OCI-LY3 (cell line): ENCODE measurements around the gene GPR148.

Experiments
- H2AFZ ChIP-seq: fragments of 200-600, 300-600 bp; shearing (Covaris generic); 2 replicates; pipeline ENCODE4 v1.6.0; 2014; ENCODE audit warnings: antibody characterized with exemption, low read depth, low read length
- H3K27ac ChIP-seq: fragments of 200-600, 300-600 bp; sonication (generic); 2 replicates; pipeline ENCODE4 v1.5.1; 2014; ENCODE audit warnings: mild to moderate bottlenecking, low read length, moderate library complexity, mixed read lengths
- H3K27me3 ChIP-seq: fragments of 200-600, 300-600 bp; sonication (generic); 2 replicates; pipeline ENCODE4 v1.6.1; 2014; ENCODE audit warnings: low read depth, low read length, mixed read lengths
- H3K36me3 ChIP-seq: fragments of 200-600, 300-600 bp; sonication (generic); replicated peaks from 2 replicates; pipeline ENCODE3; 2014; ENCODE audit warnings: low read depth, low read length, mixed read lengths
- H3K4me1 ChIP-seq: fragments of 300-600, 200-600 bp; sonication (generic); 2 replicates; pipeline ENCODE4 v1.6.1; 2014; ENCODE audit warnings: low read length, mixed read lengths
- H3K4me2 ChIP-seq: fragments of 200-600, 300-600 bp; sonication (generic); 2 replicates; pipeline ENCODE4 v1.6.1; 2014; ENCODE audit warnings: low read length, mixed read lengths
- H3K4me3 ChIP-seq: fragments of 300-600, 200-600 bp; sonication (generic); 2 replicates; pipeline ENCODE4 v1.5.1; 2014; ENCODE audit warnings: antibody characterized with exemption, mild to moderate bottlenecking, low read length, moderate library complexity
- H3K79me2 ChIP-seq: fragments of 300-600, 200-600 bp; shearing (Covaris generic); 2 replicates; pipeline ENCODE4 v1.6.1; 2014; ENCODE audit warnings: mild to moderate bottlenecking, low read length, mixed read lengths
- H3K9ac ChIP-seq: fragments of 300-600, 200-600 bp; shearing (Covaris generic); 2 replicates; pipeline ENCODE4 v1.6.0; 2014; ENCODE audit warnings: mild to moderate bottlenecking, low read length, moderate library complexity
- H3K9me3 ChIP-seq: fragments of 200-600, 300-600 bp; shearing (Covaris generic); 2 replicates; pipeline ENCODE4 v1.6.1; 2014; ENCODE audit warnings: low read length, mixed read lengths; ENCODE audit not compliant: insufficient read depth
- H4K20me1 ChIP-seq: fragments of 200-600, 300-600 bp; sonication (generic); 2 replicates; pipeline ENCODE4 v1.6.1; 2016; ENCODE audit warnings: low read length, mixed read lengths; ENCODE audit not compliant: insufficient read depth
- EZH2phosphoT487 ChIP-seq: fragments of 200-600 bp; shearing (Covaris generic); IDR thresholded peaks from 2 replicates; pipeline ENCODE4 v1.6.1; 2018; ENCODE audit warnings: antibody characterized with exemption, mixed run types, low read depth
- TF ChIP-seq, protein P1 (sequence below): fragments of 200-600, 300-600 bp; sonication (generic); IDR thresholded peaks from 2 replicates; pipeline ENCODE4 v1.5.1; 2014; ENCODE audit warnings: antibody characterized with exemption, low read length, low read depth

Gene GPR148

DNA sequence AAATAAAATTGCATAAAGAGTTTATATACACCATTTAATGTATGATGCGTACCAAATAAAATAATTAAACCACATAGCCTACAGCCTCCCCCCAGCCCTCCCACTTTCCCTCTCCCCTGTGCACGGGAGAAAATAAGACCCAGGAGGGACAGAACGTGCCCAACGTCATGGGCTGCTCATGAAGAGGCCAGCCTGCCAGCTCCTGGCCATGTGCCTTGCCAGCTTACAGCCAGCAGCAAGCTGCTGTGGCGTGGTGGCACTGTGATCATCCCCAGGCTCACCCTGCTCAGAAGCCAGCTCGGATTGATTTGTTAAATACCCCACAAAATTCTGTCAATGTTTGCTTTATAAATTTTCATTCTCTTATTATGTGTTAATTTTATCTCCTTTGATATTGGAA lies 7.6 kb downstream of the GPR148 start:
- H3K79me2 ChIP-seq, result no peaks in the 10 kb centered on the region
- H3K36me3 ChIP-seq, result no peaks in the 10 kb centered on the region
- H3K27ac ChIP-seq, result no peak overlapping the region
- H3K4me1 ChIP-seq, result no peaks in the 10 kb centered on the region
- no peak overlapping the region for H3K4me2 ChIP-seq
- H3K9me3 ChIP-seq, result no peaks in the 10 kb centered on the region
- no peak overlapping the region for H3K9ac ChIP-seq
- no peaks in the 10 kb centered on the region for H4K20me1 ChIP-seq
- no peak overlapping the region for H2AFZ ChIP-seq
- H3K4me3 ChIP-seq, result no peak overlapping the region
- H3K27me3 ChIP-seq, result no peaks in the 10 kb centered on the region
- TF ChIP-seq, protein P1, sequence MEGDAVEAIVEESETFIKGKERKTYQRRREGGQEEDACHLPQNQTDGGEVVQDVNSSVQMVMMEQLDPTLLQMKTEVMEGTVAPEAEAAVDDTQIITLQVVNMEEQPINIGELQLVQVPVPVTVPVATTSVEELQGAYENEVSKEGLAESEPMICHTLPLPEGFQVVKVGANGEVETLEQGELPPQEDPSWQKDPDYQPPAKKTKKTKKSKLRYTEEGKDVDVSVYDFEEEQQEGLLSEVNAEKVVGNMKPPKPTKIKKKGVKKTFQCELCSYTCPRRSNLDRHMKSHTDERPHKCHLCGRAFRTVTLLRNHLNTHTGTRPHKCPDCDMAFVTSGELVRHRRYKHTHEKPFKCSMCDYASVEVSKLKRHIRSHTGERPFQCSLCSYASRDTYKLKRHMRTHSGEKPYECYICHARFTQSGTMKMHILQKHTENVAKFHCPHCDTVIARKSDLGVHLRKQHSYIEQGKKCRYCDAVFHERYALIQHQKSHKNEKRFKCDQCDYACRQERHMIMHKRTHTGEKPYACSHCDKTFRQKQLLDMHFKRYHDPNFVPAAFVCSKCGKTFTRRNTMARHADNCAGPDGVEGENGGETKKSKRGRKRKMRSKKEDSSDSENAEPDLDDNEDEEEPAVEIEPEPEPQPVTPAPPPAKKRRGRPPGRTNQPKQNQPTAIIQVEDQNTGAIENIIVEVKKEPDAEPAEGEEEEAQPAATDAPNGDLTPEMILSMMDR, result no peak
- TF ChIP-seq EZH2phosphoT487, result no peak

DNA sequence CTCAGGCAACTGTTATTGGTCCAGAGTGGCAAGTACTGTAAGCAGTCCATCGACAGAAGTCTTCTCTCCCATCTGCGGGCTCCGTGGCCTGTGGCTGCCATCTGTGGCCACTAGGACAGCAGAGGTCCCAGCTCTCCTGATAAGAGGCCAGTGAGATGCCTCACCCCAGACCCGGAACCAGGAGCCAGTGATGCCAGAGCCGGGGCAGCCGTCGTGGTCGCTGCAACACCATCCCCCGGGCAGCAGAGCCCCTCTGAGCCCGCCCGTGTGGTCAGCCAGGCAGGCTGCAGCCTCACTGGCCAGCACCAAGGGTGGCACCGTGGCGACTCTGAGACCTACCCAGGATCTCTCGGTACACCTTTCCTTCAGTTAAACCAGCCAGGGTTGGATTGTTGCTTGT lies 8.7 kb downstream of the GPR148 start:
- TF ChIP-seq EZH2phosphoT487, result no peak
- TF ChIP-seq, protein P1, result no peak
- Histone ChIP-seq H3K27ac (no peak overlapping the region), H3K4me2 (no peak overlapping the region), H3K36me3 (no peaks in the 10 kb centered on the region), H3K9ac (no peak overlapping the region), H4K20me1 (no peaks in the 10 kb centered on the region), H3K4me1 (no peaks in the 10 kb centered on the region), H3K27me3 (no peaks in the 10 kb centered on the region), H3K9me3 (no peaks in the 10 kb centered on the region), H3K79me2 (no peaks in the 10 kb centered on the region), H3K4me3 (no peak overlapping the region), H2AFZ (no peak overlapping the region)

DNA sequence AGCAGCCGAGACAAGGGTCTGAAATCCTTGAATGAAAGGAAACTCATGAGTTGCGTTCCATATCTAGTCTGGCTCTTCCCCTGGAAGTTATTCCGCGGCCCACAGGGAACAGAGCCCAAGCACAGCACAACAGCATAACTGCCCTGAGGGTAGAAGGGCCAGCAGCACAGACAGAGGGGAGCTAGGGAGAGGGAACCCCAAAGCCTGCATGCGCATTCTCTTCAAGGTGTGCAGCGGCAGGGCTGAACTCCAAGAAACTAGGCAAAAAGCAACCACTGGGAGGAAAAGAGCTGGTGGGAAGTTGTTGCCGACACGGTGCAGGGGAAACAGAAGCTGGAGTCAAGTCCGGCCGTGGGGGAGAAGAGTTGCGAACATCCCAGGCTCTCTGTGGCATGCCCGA lies 11.8 kb downstream of the GPR148 start:
- no peak overlapping the region for H3K27ac ChIP-seq
- H3K4me1 ChIP-seq, result no peaks in the 10 kb centered on the region
- no peaks in the 10 kb centered on the region for H3K27me3 ChIP-seq
- no peak overlapping the region for H3K4me2 ChIP-seq
- H3K9ac ChIP-seq, result no peak overlapping the region
- no peak overlapping the region for H2AFZ ChIP-seq
- H3K79me2 ChIP-seq, result no peaks in the 10 kb centered on the region
- no peak for TF ChIP-seq EZH2phosphoT487
- TF ChIP-seq, protein P1, result no peak
- H3K36me3 ChIP-seq, result no peaks in the 10 kb centered on the region
- H4K20me1 ChIP-seq, result no peaks in the 10 kb centered on the region
- H3K4me3 ChIP-seq, result no peak overlapping the region
- no peaks in the 10 kb centered on the region for H3K9me3 ChIP-seq

DNA sequence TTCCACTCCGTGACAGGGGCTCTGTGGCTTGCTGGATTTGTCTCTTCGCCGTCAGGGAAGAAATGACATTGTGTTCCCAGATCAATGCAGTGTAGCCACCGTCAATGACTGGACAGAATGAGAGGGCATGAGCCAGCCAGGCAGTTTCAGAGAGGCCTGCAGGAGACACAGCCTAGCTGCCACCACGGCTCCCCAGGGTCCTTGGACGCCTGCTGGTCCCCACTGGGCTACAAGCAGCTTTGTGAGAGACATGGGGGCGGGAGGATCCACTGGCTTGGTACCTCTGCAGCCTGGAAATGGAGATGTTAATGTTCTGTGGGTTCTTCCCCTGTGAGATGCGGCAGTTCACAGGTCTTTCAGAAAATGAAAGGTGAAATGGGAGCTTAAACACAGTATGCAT lies 14.4 kb downstream of the GPR148 start:
- Histone ChIP-seq H3K27me3 (no peaks in the 10 kb centered on the region), H3K4me3 (no peak overlapping the region), H3K9me3 (no peaks in the 10 kb centered on the region), H3K27ac (no peak overlapping the region), H3K9ac (no peak overlapping the region), H3K4me2 (no peak overlapping the region), H2AFZ (no peak overlapping the region), H3K4me1 (no peaks in the 10 kb centered on the region), H4K20me1 (no peaks in the 10 kb centered on the region), H3K36me3 (no peaks in the 10 kb centered on the region), H3K79me2 (no peaks in the 10 kb centered on the region)
- no peak for TF ChIP-seq EZH2phosphoT487
- TF ChIP-seq, protein P1, result no peak
